Neural cell (in vitro differentiated cells): ENCODE results near the gene KNOP1.

Experiments used
- CTCF ChIP-seq: fragments of 450-650 bp; IDR thresholded peaks from 2 replicates; pipeline ENCODE4 v1.5.1; 2014; ENCODE audit warnings: antibody characterized with exemption, mild to moderate bottlenecking, moderate library complexity; ENCODE audit not compliant: poor library complexity, severe bottlenecking
- EP300 ChIP-seq: fragments of 450-650 bp; conservative IDR thresholded peaks from 2 replicates; pipeline ENCODE4 v1.6.1; 2014; ENCODE audit warnings: antibody characterized with exemption, mild to moderate bottlenecking, moderate library complexity; ENCODE audit not compliant: poor library complexity, severe bottlenecking
- EZH2 ChIP-seq: fragments of 200-600, 300-800 bp; shearing (Covaris generic), sonication (generic); IDR thresholded peaks from 2 replicates; pipeline ENCODE4 v1.6.1; 2014; ENCODE audit warnings: antibody characterized with exemption, low read length, borderline replicate concordance, mild to moderate bottlenecking; ENCODE audit not compliant: insufficient read depth, poor library complexity, severe bottlenecking
- RAD21 ChIP-seq: fragments of 450-650 bp; conservative IDR thresholded peaks from 2 replicates; pipeline ENCODE4 v1.6.1; 2014; ENCODE audit warnings: antibody characterized with exemption, mild to moderate bottlenecking, moderate library complexity
- REST ChIP-seq: IDR thresholded peaks from 2 replicates; pipeline ENCODE4 v1.6.1; 2012; ENCODE audit warnings: borderline replicate concordance
- TAF1 ChIP-seq: IDR thresholded peaks from 2 replicates; pipeline ENCODE4 v1.6.1; 2012; ENCODE audit warnings: low read depth

GRCh38 chr16:19688396-19689024 is 29.5 kb downstream of the KNOP1 start:
- TF ChIP-seq CTCF (no peak), EZH2 (no peak), RAD21 (no peak), REST (no peak), EP300 (no peak), TAF1 (no peak)
